GM23338 (cell line): Measurements from ENCODE around the gene CYB5A. TPM values are rescaled to one million over a fixed set of nuclear protein-coding genes. Genes with fewer than 3 reads are reported as not detected.

Experiments
- ATAC-seq: fragments of 200-7000 bp; cut with Tn5 transposase; 3 replicates; pipeline ENCODE4 v1.9.1; 2020
- DNase-seq: peaks from one replicate; pipeline ENCODE4 v3.0.0-alpha.2; 2015; ENCODE audit warnings: low spot score
- H2AFZ ChIP-seq: fragments of 200-600 bp; sonication (generic); 2 replicates; pipeline ENCODE4 v1.8.0; 2016; ENCODE audit warnings: antibody characterized with exemption, mild to moderate bottlenecking, moderate library complexity
- H3F3A ChIP-seq: fragments of 200-600 bp; sonication (generic); replicated peaks from 2 replicates; pipeline ENCODE4 v1.8.0; 2017; ENCODE audit warnings: antibody characterized with exemption, mixed run types, low read depth
- H3K27ac ChIP-seq: fragments of 200-600 bp; sonication (generic); 2 replicates; pipeline ENCODE4 v1.6.1; 2016; ENCODE audit warnings: low read depth
- H3K27me3 ChIP-seq: fragments of 200-600 bp; sonication (generic); 2 replicates; pipeline ENCODE4 v1.8.0; 2016; ENCODE audit warnings: mild to moderate bottlenecking, mixed run types, moderate library complexity; ENCODE audit not compliant: insufficient read depth
- H3K36me3 ChIP-seq: fragments of 200-600 bp; sonication (generic); 2 replicates; pipeline ENCODE4 v1.8.0; 2016; ENCODE audit warnings: mild to moderate bottlenecking; ENCODE audit not compliant: insufficient read depth
- H3K4me1 ChIP-seq: fragments of 200-600 bp; sonication (generic); 2 replicates; pipeline ENCODE4 v1.8.0; 2016; ENCODE audit warnings: mild to moderate bottlenecking, moderate library complexity; ENCODE audit not compliant: insufficient read depth
- H3K4me2 ChIP-seq: fragments of 200-600 bp; sonication (generic); 2 replicates; pipeline ENCODE4 v1.7.1; 2017; ENCODE audit warnings: mixed run types
- H3K4me3 ChIP-seq: fragments of 200-600 bp; sonication (generic); 2 replicates; pipeline ENCODE4 v1.6.1; 2016; ENCODE audit warnings: mixed run types
- H3K79me2 ChIP-seq: fragments of 200-600 bp; sonication (generic); replicated peaks from 2 replicates; pipeline ENCODE4 v1.8.0; 2017; ENCODE audit warnings: mild to moderate bottlenecking; ENCODE audit not compliant: insufficient read depth
- H3K9me2 ChIP-seq: fragments of 200-600 bp; sonication (generic); 2 replicates; pipeline ENCODE4 v1.8.0; 2017; ENCODE audit not compliant: insufficient read depth
- H4K20me1 ChIP-seq: fragments of 200-600 bp; sonication (generic); replicated peaks from 2 replicates; pipeline ENCODE4 v1.8.0; 2017; ENCODE audit warnings: mild to moderate bottlenecking; ENCODE audit not compliant: insufficient read depth
- H3K27ac Mint-ChIP-seq: 2 replicates; pipeline ENCODE4 v1.8.0; 2020; ENCODE audit warnings: inconsistent platforms, mild to moderate bottlenecking, moderate library complexity, mixed read lengths
- H3K27me3 Mint-ChIP-seq: 3 replicates; pipeline ENCODE4 v1.8.0; 2022; ENCODE audit warnings: low read depth, mild to moderate bottlenecking, moderate library complexity, mixed read lengths, inconsistent platforms; ENCODE audit not compliant: insufficient read depth, poor library complexity
- H3K36me3 Mint-ChIP-seq: 3 replicates; pipeline ENCODE4 v1.8.0; 2021; ENCODE audit warnings: low read depth, mild to moderate bottlenecking, inconsistent platforms, moderate library complexity, mixed read lengths
- H3K4me1 Mint-ChIP-seq: 3 replicates; pipeline ENCODE4 v1.8.0; 2020; ENCODE audit warnings: mild to moderate bottlenecking, inconsistent platforms, mixed read lengths
- H3K4me3 Mint-ChIP-seq: 3 replicates; pipeline ENCODE4 v1.8.0; 2021; ENCODE audit warnings: moderate library complexity, mild to moderate bottlenecking, inconsistent platforms, mixed read lengths
- H3K9me3 Mint-ChIP-seq: 3 replicates; pipeline ENCODE4 v1.8.0; 2020; ENCODE audit warnings: moderate library complexity, mild to moderate bottlenecking, inconsistent platforms, mixed read lengths
- JUNB ChIP-seq: IDR thresholded peaks from one replicate; pipeline ENCODE4 v1.6.1; 2016; ENCODE audit warnings: antibody characterized with exemption; ENCODE audit not compliant: unreplicated experiment
- ZNF331 ChIP-seq: fragments of 250-450 bp; sonication (Bioruptor Pico); IDR thresholded peaks from 2 replicates; pipeline ENCODE4 v1.5.0; 2020; ENCODE audit warnings: low read depth, mild to moderate bottlenecking, moderate library complexity
- polyA plus RNA-seq: library from polyadenylated mRNA; unstranded; fragments of >200 nt; fragmentation: Nextera tagmentation; extraction: Ambion mirVana; gene quantifications from 2 replicates; pipeline ENCODE4 v1.2.1, GENCODE V29; 2016
- total RNA-seq: library from RNA; depleted of rRNA; stranded (reverse); fragments of >200 nt; shearing (Covaris generic); gene quantifications from 2 replicates; pipeline ENCODE4 v1.2.3, GENCODE V29; 2014
- TF ChIP-seq, protein P1 (sequence below): IDR thresholded peaks from one replicate; pipeline ENCODE4 v1.6.1; 2018; ENCODE audit warnings: antibody characterized with exemption; ENCODE audit not compliant: unreplicated experiment
- TF ChIP-seq, protein P2 (sequence below): fragments of 250-450 bp; sonication (Bioruptor Pico); IDR thresholded peaks from 2 replicates; pipeline ENCODE4 v1.5.0; 2020; ENCODE audit warnings: mild to moderate bottlenecking, moderate library complexity

The CYB5A gene
- total and polyA plus RNA-seq, 2 experiments from 2014 or later: 136 to 283 TPM

DNA sequence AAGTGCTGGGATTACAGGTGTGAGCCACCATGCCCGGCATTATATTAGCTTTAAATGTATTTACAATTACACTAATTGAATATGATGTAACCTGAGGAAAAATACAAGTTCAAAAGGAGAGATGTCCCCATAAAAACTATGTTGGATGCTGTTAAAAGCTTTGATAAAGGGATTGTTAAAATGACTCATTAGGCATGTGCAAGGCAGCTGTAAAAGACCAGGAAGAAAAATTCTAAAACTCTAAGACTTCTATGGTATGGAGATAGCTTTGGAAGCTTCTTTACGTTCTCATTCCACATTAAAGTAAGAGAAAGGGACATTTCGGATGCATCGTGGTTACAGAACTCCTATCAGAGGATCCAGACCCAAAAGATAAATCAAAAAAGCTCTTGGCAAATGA, 50.3 kb downstream of the CYB5A start:
- TF ChIP-seq, protein P1, sequence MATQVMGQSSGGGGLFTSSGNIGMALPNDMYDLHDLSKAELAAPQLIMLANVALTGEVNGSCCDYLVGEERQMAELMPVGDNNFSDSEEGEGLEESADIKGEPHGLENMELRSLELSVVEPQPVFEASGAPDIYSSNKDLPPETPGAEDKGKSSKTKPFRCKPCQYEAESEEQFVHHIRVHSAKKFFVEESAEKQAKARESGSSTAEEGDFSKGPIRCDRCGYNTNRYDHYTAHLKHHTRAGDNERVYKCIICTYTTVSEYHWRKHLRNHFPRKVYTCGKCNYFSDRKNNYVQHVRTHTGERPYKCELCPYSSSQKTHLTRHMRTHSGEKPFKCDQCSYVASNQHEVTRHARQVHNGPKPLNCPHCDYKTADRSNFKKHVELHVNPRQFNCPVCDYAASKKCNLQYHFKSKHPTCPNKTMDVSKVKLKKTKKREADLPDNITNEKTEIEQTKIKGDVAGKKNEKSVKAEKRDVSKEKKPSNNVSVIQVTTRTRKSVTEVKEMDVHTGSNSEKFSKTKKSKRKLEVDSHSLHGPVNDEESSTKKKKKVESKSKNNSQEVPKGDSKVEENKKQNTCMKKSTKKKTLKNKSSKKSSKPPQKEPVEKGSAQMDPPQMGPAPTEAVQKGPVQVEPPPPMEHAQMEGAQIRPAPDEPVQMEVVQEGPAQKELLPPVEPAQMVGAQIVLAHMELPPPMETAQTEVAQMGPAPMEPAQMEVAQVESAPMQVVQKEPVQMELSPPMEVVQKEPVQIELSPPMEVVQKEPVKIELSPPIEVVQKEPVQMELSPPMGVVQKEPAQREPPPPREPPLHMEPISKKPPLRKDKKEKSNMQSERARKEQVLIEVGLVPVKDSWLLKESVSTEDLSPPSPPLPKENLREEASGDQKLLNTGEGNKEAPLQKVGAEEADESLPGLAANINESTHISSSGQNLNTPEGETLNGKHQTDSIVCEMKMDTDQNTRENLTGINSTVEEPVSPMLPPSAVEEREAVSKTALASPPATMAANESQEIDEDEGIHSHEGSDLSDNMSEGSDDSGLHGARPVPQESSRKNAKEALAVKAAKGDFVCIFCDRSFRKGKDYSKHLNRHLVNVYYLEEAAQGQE: no peak
- TF ChIP-seq ZNF331 (CRISPR knock-in tag) (no peak), JUNB (no peak)
- TF ChIP-seq, protein P2, sequence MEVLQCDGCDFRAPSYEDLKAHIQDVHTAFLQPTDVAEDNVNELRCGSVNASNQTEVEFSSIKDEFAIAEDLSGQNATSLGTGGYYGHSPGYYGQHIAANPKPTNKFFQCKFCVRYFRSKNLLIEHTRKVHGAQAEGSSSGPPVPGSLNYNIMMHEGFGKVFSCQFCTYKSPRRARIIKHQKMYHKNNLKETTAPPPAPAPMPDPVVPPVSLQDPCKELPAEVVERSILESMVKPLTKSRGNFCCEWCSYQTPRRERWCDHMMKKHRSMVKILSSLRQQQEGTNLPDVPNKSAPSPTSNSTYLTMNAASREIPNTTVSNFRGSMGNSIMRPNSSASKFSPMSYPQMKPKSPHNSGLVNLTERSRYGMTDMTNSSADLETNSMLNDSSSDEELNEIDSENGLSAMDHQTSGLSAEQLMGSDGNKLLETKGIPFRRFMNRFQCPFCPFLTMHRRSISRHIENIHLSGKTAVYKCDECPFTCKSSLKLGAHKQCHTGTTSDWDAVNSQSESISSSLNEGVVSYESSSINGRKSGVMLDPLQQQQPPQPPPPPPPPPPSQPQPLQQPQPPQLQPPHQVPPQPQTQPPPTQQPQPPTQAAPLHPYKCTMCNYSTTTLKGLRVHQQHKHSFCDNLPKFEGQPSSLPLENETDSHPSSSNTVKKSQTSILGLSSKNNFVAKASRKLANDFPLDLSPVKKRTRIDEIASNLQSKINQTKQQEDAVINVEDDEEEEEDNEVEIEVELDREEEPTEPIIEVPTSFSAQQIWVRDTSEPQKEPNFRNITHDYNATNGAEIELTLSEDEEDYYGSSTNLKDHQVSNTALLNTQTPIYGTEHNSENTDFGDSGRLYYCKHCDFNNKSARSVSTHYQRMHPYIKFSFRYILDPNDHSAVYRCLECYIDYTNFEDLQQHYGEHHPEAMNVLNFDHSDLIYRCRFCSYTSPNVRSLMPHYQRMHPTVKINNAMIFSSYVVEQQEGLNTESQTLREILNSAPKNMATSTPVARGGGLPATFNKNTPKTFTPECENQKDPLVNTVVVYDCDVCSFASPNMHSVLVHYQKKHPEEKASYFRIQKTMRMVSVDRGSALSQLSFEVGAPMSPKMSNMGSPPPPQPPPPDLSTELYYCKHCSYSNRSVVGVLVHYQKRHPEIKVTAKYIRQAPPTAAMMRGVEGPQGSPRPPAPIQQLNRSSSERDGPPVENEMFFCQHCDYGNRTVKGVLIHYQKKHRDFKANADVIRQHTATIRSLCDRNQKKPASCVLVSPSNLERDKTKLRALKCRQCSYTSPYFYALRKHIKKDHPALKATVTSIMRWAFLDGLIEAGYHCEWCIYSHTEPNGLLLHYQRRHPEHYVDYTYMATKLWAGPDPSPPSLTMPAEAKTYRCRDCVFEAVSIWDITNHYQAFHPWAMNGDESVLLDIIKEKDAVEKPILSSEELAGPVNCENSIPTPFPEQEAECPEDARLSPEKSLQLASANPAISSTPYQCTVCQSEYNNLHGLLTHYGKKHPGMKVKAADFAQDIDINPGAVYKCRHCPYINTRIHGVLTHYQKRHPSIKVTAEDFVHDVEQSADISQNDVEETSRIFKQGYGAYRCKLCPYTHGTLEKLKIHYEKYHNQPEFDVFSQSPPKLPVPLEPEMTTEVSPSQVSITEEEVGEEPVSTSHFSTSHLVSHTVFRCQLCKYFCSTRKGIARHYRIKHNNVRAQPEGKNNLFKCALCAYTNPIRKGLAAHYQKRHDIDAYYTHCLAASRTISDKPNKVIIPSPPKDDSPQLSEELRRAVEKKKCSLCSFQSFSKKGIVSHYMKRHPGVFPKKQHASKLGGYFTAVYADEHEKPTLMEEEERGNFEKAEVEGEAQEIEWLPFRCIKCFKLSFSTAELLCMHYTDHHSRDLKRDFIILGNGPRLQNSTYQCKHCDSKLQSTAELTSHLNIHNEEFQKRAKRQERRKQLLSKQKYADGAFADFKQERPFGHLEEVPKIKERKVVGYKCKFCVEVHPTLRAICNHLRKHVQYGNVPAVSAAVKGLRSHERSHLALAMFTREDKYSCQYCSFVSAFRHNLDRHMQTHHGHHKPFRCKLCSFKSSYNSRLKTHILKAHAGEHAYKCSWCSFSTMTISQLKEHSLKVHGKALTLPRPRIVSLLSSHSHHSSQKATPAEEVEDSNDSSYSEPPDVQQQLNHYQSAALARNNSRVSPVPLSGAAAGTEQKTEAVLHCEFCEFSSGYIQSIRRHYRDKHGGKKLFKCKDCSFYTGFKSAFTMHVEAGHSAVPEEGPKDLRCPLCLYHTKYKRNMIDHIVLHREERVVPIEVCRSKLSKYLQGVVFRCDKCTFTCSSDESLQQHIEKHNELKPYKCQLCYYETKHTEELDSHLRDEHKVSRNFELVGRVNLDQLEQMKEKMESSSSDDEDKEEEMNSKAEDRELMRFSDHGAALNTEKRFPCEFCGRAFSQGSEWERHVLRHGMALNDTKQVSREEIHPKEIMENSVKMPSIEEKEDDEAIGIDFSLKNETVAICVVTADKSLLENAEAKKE (CRISPR knock-in tag): no peak
- peaks cover 5% of the 10 kb centered on the region for H3K27me3 Mint-ChIP-seq
- Histone ChIP-seq H4K20me1 (no peaks in the 10 kb centered on the region), H3K27me3 (no peaks in the 10 kb centered on the region), H3K79me2 (no peaks in the 10 kb centered on the region), H3K4me3 (no peak overlapping the region), H2AFZ (no peak overlapping the region), H3F3A (no peaks in the 10 kb centered on the region), H3K4me1 (peaks cover 8% of the 10 kb centered on the region), H3K9me2 (peaks cover 5% of the 10 kb centered on the region; the same call in 1 of the 2 replicates), H3K4me2 (no peak overlapping the region), H3K36me3 (no peaks in the 10 kb centered on the region), H3K27ac (no peak overlapping the region)
- H3K9me3 Mint-ChIP-seq: no peaks in the 10 kb centered on the region; the same call in 2 of the 3 replicates
- no peak for ATAC-seq
- DNase-seq: no peak
- no peaks in the 10 kb centered on the region for H3K36me3 Mint-ChIP-seq
- H3K27ac Mint-ChIP-seq: no peak overlapping the region
- H3K4me3 Mint-ChIP-seq: no peak overlapping the region
- peaks cover 30% of the 10 kb centered on the region for H3K4me1 Mint-ChIP-seq
